HG03066 (cell line): ENCODE measurements around the gene WDFY4.

ENCODE experiments used
- ATAC-seq: cut with Tn5 transposase; IDR thresholded peaks from one replicate; pipeline ENCODE4 v1.9.1; 2021; ENCODE audit warnings: low read depth; ENCODE audit not compliant: unreplicated experiment

Gene WDFY4

GRCh38 chr10:48704156-48704555 lies 19.5 kb downstream of the WDFY4 start:
- no peak for ATAC-seq

DNA sequence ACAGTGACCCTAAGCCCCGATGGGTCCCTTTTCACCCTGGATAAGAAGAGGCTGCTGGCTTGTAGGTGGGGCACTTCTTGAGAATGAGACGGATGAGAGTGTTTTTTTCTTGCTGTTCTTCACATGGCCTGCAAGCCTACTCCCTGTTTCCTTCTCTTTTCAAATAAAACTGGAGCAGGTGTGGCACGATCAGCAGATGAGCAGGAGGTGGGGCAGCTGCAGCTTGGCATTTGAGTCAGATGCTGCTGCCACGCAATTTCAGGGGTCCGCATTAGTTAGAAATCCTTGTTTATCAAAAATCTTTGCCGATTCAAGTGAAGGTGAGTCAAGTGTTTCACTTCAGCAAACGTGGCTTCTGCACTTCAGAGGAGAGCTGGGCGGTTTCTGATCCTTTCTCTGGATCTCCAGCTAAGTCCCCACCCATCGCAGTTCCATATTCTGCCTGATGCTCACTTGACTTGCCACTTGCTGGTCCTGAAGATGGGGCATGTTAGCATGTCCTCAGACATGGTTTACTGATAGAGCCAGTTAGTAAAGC lies 20.8 kb downstream of the WDFY4 start:
- ATAC-seq, result no peak

GRCh38 chr10:48707472-48707871 lies 22.8 kb downstream of the WDFY4 start:
- ATAC-seq, result no peak

GRCh38 chr10:48708144-48708543 lies 23.5 kb downstream of the WDFY4 start:
- ATAC-seq, result no peak

- no peak for ATAC-seq
These were observed 26.1 kb downstream of the WDFY4 start for GRCh38 chr10:48710647-48711275.

- no peak for ATAC-seq
These were observed 27.2 kb downstream of the WDFY4 start for GRCh38 chr10:48711830-48712229.

DNA sequence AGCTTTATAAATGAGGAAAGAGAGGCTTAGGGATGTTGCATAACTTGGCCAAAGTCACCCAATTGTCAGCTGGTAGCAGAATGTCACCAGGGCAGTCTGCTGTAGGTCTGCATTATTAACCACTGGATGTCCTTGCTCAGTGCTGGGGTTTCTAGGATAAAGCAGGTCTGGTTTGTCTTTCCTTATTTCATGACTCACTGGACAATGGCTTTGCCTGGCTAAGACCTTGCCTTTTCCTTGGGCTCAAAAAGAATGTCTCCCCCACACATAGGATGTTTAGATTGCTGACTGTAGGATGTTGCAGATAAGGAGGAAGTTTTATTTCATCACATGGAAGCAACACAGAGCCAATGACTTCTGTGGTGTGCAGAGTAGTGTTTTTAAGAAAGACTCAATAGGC lies 29.4 kb downstream of the WDFY4 start:
- no peak for ATAC-seq

- ATAC-seq, result no peak
These were observed 31.7 kb downstream of the WDFY4 start for GRCh38 chr10:48716416-48716815.

DNA sequence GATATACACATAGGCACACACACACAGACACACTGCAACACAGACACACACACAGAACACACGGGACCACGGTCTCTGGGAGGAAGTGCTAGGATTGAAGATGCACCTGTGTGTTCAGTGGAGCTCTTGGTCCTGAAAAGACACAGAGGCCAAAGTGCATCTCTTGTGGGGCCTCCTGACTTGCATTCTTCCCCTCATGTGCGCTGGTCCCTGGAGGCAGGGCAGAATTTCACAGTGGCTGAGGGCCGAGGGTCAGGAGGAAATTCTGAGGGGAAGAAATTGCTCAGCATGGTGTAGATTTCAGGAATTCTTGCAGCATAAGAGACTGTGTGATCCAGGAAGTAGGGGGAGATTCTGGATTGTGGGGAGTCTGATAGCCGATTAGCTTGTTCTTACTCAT lies 35.9 kb downstream of the WDFY4 start:
- ATAC-seq, result no peak

DNA sequence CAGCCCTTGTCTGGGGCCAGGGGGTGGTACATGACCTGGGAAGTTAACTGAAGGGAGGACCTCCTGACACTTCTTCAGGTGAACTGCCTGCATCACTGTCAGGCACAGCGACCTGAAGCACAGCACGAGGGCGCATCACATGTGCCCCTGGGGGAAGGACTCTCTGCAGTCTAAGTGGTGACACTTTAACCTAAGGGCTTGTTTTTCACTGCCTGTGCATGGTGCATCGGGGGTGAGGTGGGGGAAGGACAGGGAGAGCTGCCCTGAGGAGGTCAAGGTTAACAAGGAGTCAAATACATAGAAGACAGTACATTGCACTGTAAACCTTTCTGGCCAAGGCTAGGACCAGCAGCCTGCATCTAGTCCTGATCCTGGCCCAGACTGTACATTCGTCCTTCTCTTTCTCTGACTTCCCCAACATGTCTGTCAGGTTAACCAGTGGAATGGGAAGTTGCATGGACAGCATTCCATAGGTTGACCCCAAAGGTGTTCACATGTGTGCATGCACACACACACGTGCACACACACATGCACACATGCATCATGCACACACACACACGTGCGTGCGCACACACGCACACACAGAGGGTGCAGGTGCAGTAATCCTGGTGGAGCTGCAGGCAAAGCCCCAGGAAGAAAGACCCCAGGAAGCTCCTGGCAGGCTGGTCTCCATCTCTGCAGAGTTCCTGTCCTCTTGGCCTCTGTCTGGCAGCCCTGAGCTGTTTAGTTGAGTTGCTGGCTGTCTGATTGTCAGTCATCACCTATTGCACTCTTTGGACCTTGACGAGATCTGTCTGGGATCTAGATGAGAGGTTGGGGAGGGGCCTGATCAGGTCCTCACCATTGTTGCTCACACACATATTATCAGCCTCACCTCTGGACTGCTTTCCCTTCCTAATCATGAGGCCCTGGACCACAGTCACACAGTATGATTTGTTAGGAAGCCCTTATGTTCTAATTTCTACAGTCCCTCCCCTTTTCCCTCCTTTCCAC lies 37.8 kb downstream of the WDFY4 start:
- no peak for ATAC-seq

DNA sequence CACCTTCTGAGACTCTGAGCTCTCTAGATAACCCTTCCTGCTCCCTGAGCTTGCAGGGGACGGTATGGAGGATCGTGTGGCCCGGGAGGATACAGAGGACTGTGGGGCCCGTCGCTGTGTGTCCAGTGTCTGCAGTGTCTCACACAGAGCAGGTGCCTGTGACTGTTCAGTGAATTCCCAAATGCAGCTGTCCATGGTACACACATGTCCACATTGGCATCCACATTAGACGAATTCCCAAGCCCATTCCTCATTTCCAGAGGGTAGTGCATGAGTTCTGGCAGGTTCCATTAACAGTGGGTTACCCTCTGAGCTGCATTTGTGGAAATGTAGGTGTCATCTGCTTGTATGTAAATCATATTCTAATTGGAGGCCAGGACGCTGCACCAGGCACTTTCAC lies 39.5 kb downstream of the WDFY4 start:
- no peak for ATAC-seq

DNA sequence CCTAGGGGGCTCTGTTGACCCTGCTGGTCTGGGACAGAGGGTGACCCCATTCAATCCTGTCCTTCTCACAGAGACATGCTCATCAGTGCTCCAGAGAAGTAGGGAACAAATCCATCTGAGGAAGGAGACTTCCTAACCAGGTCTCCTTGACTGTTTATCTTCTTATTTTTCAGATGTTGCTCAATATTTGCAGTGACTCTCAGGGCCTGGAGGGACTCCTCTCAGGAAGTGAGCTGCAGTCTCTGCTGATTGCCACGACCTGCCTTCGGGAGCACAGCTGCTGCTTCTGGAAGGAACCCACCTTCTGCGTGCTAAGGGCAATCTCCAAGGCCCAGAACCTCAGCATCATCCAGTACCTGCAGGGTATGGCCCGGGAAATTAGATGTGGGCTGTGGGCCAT lies 41.0 kb downstream of the WDFY4 start:
- ATAC-seq, result no peak

- no peak for ATAC-seq
These were observed 43.2 kb downstream of the WDFY4 start for GRCh38 chr10:48727866-48728265.

GRCh38 chr10:48729222-48729621 lies 44.5 kb downstream of the WDFY4 start:
- ATAC-seq, result no peak

DNA sequence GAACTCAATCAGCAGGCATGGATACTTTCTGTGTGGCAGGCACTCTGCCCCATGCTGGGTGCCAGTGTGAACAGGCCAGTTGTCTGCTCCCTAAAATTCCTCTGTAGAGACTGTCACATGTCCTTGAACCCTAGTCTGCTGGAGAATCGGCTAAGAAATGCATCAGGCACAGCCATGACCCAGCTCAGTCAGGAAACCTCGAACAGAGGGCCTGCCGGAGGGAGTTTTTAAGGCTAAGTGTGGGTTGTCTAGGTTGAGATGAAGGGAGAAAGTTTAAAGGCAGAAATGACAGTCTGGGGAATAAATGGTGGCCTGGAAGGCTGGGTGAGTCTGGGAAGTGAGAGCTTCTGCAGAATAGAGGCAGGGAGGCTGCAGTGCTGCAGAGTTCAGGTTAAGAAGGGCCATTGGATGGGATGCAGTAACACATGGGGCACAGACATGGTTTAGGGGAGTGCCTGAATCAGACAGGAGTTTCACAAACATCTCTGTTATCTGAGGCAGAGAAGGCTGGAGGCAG lies 45.3 kb downstream of the WDFY4 start:
- ATAC-seq, result no peak

DNA sequence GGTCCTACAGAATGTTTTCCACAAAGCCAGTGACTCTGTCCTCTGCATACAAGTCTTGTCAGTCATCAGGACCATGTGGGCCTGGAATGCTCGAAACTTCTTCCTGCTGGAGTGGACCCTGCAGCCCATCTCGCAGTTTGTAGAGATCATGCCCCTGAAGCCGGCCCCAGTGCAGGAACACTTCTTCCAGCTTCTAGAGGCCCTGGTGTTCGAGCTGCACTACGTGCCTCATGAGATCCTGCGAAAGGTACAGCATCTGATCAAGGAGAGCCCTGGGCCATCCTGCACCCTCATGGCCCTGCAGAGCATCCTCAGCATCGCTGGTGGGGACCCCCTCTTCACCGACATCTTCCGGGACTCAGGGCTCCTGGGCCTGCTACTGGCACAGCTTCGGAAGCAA lies 46.5 kb downstream of the WDFY4 start:
- no peak for ATAC-seq

DNA sequence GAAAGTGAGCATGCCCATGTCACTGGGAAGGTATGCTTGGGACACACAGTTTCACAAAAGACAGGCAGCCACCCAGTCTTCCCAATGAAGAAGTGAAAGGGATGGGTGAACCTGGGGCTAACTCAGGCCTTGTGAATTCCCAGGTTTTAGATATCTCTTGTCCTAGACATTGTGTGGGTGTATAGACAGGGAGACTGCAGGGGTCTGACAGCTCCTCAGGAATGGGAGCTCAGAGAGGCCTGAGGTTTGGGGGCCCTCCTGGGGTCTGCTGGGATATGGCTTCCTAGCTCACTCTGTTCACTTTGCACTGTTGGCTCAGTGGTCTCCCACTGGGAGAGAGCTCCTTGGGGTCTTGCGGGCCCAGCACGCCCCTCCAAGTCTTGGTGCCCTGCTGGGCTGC lies 47.0 kb downstream of the WDFY4 start:
- ATAC-seq, result no peak

DNA sequence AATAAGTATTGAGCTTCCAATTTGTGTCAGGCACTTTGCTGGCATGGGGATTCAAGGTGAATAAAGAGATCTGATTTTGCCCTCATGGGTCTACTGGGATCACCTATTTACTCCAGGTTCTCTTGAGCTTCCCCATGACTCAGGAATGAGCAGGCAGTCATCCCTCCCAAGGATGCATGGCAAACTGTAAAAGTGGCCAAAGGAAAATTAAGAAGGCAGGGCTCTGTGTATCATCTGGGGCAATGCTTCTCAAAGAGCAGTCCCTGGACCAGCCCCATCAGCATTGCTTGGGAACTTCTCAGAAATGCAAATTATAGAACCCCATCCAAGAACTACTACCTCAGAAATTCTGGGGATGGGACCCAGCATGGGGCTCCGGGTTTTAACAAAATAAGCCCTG lies 48.7 kb downstream of the WDFY4 start:
- ATAC-seq, result no peak

DNA sequence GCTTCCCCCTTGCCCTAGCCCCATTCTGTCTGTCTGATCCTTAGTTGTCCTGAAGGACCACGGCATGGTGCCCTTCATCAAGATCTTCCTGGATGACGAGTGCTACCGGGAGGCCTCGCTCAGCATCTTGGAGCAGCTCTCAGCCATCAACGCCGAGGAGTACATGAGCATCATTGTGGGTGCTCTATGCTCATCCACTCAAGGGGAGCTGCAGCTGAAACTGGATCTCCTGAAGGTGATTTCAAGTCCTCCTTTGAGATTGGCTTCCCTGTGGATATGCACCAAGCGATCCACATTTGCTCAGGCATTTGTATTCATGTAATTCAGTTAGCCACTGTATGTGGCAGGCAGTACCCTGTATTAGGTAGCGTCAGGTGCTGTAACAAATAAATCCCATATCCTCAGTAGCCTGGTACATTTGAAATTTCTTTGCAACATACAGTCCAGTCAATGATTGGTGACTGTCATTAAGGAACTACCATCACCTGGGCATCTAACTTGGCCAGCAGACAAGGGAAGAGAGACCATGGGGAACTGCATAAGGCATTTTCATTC lies 51.2 kb downstream of the WDFY4 start:
- no peak for ATAC-seq

DNA sequence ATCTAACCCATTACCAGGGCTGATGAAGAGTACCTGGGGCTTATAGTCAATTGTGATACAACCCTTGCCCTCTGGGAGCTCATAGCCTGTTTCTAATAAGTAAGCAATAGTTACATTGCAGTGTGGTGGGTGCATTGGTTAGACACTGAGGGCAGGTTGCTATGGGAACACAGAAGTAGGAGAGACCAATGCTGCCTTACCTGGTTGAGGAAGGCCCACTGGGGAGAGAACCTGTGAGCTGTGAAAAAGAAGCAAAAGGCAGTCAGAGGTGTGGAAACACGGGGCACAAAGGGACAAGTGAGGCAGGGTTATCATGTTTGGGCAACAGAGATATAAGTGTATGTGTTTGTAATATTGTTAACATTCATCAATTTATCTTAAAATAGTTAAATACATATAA lies 51.9 kb downstream of the WDFY4 start:
- no peak for ATAC-seq

DNA sequence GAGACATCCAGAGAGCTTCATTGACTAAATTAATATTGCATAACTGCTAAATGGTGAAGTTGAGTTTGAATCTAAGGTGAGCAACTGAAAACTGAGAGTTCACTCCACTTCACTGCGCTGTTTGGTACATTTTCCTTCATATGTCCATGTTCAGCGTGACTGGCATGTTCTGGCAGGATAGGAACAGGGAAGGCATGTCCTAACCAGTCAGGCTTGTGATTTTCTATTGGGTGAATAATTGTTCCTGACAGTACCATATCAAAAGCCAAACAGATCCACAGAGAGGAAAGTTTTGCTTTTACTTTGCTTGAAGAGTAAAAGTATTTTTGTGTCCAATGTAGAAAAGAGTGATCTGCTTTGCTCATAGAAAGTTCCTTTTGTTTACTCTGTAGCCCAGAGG lies 53.2 kb downstream of the WDFY4 start:
- no peak for ATAC-seq
